Upper lobe of left lung (tissue), 4 donors: Measurements from ENCODE around the gene XRCC1.

Source experiments
- POLR2A ChIP-seq, 4 donors: fragments of 450-650 bp; IDR thresholded peaks; one replicate each; pipeline ENCODE4 v1.5.1; 2016 to 2017; ENCODE audit warnings: antibody characterized with exemption in 4 of 4, mild to moderate bottlenecking in 2 of 4
- TF ChIP-seq, protein P1 (sequence below), 6 experiments: fragments of 450-650 bp in 4 of 6; fragments of 200-600 bp in 2 of 6; sonication (generic) in 2 of 6; IDR thresholded peaks; one replicate each; pipeline ENCODE4 v1.5.1; 2016 to 2019; ENCODE audit warnings: antibody characterized with exemption in 6 of 6

- no peak for TF ChIP-seq POLR2A (IDR thresholded peaks at IDR 0.05)
- TF ChIP-seq, protein P1, sequence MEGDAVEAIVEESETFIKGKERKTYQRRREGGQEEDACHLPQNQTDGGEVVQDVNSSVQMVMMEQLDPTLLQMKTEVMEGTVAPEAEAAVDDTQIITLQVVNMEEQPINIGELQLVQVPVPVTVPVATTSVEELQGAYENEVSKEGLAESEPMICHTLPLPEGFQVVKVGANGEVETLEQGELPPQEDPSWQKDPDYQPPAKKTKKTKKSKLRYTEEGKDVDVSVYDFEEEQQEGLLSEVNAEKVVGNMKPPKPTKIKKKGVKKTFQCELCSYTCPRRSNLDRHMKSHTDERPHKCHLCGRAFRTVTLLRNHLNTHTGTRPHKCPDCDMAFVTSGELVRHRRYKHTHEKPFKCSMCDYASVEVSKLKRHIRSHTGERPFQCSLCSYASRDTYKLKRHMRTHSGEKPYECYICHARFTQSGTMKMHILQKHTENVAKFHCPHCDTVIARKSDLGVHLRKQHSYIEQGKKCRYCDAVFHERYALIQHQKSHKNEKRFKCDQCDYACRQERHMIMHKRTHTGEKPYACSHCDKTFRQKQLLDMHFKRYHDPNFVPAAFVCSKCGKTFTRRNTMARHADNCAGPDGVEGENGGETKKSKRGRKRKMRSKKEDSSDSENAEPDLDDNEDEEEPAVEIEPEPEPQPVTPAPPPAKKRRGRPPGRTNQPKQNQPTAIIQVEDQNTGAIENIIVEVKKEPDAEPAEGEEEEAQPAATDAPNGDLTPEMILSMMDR (IDR thresholded peaks at IDR 0.05) = no peak
These were observed 17.5 kb upstream of the XRCC1 start for GRCh38 chr19:43592800-43593350.
